Glomerular visceral epithelial cell (primary cell): ENCODE results near the gene DEFB118.
"Not testable (repeated sequence)": the region's sequence is repeated elsewhere in the genome, so short reads cannot be mapped to it uniquely, and the experiment has no call there.

ENCODE experiments used
- DNase-seq: peaks from one replicate; pipeline ENCODE4 v3.0.0-alpha.2; 2016; ENCODE audit errors: extremely low spot score

The DEFB118 gene

GRCh38 chr20:31368301-31368700 is at the start of gene DEFB118:
Gene DEFB118, plus strand, starts transcription at chr20:31368601. Its CDS starts 50 bp downstream, at chr20:31368651.
- DNase-seq: no peak

GRCh38 chr20:31322504-31322903 is 45.9 kb upstream of the DEFB118 start:
- no peak for DNase-seq

GRCh38 chr20:31330893-31331292 is 37.5 kb upstream of the DEFB118 start:
- DNase-seq: no peak

- DNase-seq: no peak
These were observed 26.9 kb upstream of the DEFB118 start for GRCh38 chr20:31341470-31341869.

- DNase-seq: no peak
These were observed 12.4 kb upstream of the DEFB118 start for GRCh38 chr20:31355981-31356380.

GRCh38 chr20:31363295-31363694 is 5.1 kb upstream of the DEFB118 start:
- no peak for DNase-seq

- DNase-seq: not testable (repeated sequence)
These were observed 4.1 kb upstream of the DEFB118 start for GRCh38 chr20:31364272-31364671.

GRCh38 chr20:31374346-31374745 is 5.9 kb downstream of the DEFB118 start:
- DNase-seq: no peak

- no peak for DNase-seq
These were observed 22.1 kb downstream of the DEFB118 start, which contains the start of gene DEFB119 for GRCh38 chr20:31390490-31390889. Gene DEFB119, minus strand, starts transcription at chr20:31390590. Its CDS starts 107 bp downstream, at chr20:31390483.

- no peak for DNase-seq
These were observed 24.4 kb downstream of the DEFB118 start for GRCh38 chr20:31392836-31393235.

- no peak for DNase-seq
These were observed 26.5 kb downstream of the DEFB118 start for GRCh38 chr20:31394900-31395299.

GRCh38 chr20:31403886-31404285 is 35.5 kb downstream of the DEFB118 start:
- no peak for DNase-seq

- no peak for DNase-seq
These were observed 37.7 kb downstream of the DEFB118 start, which contains the start of gene DEFB121 for GRCh38 chr20:31406115-31406514. Gene DEFB121, minus strand, starts transcription at chr20:31406215. Its CDS starts 63 bp downstream, at chr20:31406152.

- no peak for DNase-seq
These were observed 41.6 kb downstream of the DEFB118 start for GRCh38 chr20:31410011-31410410.

GRCh38 chr20:31414381-31414780 is 46.0 kb downstream of the DEFB118 start:
- DNase-seq: no peak

- DNase-seq: no peak
These were observed 47.3 kb downstream of the DEFB118 start for GRCh38 chr20:31415653-31416052.

GRCh38 chr20:31418307-31418706 is 49.9 kb downstream of the DEFB118 start:
- DNase-seq: no peak
